Adipocyte (in vitro differentiated cells): ENCODE data around the gene MICOS13.
A peak's percentile ranks its signal among the peaks of the same experiment; 100 is the strongest.
"Not testable (repeated sequence)": the region's sequence is repeated elsewhere in the genome, so short reads cannot be mapped to it uniquely, and the experiment has no call there.

ENCODE experiments used
- DNase-seq: peaks from one replicate; pipeline ENCODE4 v3.0.0-alpha.2; 2015; ENCODE audit warnings: low read depth
- H3K27me3 ChIP-seq: replicated peaks from 2 replicates; pipeline ENCODE4 v1.7.0; 2013; ENCODE audit warnings: mild to moderate bottlenecking, low read length, moderate library complexity; ENCODE audit not compliant: control insufficient read depth, insufficient read depth
- H3K36me3 ChIP-seq: 2 replicates; pipeline ENCODE4 v1.7.0; 2013; ENCODE audit warnings: low read length, mild to moderate bottlenecking, moderate library complexity; ENCODE audit not compliant: control insufficient read depth, insufficient read depth, severe bottlenecking
- H3K4me1 ChIP-seq: 2 replicates; pipeline ENCODE4 v1.7.0; 2013; ENCODE audit warnings: mild to moderate bottlenecking, low read length, moderate library complexity; ENCODE audit not compliant: control insufficient read depth, insufficient read depth
- H3K4me3 ChIP-seq: 2 replicates; pipeline ENCODE4 v1.7.0; 2013; ENCODE audit warnings: mild to moderate bottlenecking, low read length, moderate library complexity
- H3K9ac ChIP-seq: 2 replicates; pipeline ENCODE4 v1.7.0; 2013; ENCODE audit warnings: mild to moderate bottlenecking, low read length, moderate library complexity
- H3K9me3 ChIP-seq: 2 replicates; pipeline ENCODE4 v1.7.0; 2013; ENCODE audit warnings: mild to moderate bottlenecking, low read length, moderate library complexity; ENCODE audit not compliant: control insufficient read depth

Gene MICOS13

DNA sequence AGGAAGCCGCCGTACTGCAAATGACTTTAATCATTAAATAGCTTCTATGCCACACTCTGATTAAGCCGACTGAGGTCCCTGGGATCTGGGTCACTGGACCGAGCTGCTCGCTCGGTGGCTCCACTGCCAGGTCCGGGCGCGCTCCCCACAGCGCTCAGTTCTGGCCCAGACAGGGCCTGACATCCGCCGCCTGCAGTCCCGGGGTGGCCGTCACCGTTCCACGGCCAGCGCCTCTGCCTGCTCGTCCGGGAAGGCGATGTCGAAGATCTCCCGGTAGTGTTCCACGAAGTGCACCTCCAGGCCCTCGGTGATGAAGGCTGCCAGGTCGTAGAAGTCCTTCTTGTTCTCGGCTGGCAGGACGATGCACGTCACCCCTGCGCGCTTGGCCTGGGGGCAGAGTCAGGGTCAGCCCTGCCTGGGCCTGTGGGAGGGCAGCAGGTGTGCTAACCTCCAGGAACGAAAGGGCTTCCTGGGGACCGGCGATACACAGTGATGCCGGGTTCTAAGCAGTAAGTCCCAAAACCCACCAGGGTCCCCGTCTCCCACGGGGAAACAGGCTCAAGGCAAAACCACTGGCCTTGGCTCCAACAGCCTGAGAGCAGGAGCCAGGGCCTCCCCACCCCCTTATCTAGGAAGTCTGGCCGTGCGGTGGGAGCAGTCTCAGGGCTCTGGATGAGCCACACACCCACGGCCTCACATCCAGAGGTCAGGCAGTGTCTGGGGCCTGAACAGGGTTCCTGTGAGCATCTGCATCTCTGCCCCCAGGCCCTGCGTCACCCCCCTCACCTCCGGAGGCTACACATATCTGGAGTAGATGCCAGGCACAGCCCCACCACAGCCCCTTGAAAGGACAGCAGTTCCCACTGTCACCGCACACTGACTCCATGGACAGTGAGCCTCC is 11.8 kb upstream of the MICOS13 start:
- DNase-seq: peak; percentile 11
- peaks cover 12% of the 10 kb centered on the region for H3K4me1 ChIP-seq
- H3K9me3 ChIP-seq: no peaks in the 10 kb centered on the region
- peak overlapping the region; percentile 99 for H3K4me3 ChIP-seq
- peak overlapping the region; percentile 98 for H3K9ac ChIP-seq
- H3K36me3 ChIP-seq: peaks cover 55% of the 10 kb centered on the region
- no peaks in the 10 kb centered on the region for H3K27me3 ChIP-seq

DNA sequence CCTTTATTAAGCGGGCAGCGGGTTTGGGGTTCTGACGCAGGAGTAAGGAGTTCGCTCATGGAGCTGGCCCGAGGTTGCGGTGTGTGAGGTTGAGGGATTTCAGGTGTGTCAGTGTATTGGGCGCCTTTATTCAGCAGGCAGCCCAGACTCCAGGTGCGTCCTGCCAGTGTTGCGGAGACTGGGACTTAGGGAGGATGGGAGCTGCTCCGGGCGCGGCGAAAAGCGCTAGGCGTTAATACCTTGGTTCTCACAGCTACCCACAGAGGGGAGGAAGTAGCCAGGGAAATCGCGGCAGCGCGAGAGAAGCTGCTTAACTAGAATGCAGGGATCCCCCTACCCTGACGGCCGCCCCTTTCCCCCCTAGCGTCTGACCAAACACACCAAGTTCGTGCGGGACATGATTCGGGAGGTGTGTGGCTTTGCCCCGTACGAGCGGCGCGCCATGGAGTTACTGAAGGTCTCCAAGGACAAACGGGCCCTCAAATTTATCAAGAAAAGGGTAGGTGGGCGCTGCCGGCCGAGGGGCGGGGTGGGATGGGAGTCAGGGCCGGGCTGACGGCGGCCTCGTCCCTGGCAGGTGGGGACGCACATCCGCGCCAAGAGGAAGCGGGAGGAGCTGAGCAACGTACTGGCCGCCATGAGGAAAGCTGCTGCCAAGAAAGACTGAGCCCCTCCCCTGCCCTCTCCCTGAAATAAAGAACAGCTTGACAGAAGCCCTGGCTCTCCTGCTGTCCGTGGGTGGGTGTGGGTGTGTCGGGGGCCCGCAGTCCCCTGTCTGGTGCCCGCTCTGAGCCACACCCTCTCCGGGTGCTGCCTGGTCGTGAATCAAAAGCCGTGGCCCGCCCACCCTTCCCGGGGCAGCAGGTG is 10.9 kb upstream of the MICOS13 start:
- Histone ChIP-seq H3K4me3 (peak overlapping the region; percentile 99), H3K9ac (peak overlapping the region; percentile 98), H3K36me3 (peaks cover 46% of the 10 kb centered on the region), H3K27me3 (no peaks in the 10 kb centered on the region), H3K9me3 (no peaks in the 10 kb centered on the region), H3K4me1 (peaks cover 12% of the 10 kb centered on the region)
- DNase-seq: peak; percentile 53

DNA sequence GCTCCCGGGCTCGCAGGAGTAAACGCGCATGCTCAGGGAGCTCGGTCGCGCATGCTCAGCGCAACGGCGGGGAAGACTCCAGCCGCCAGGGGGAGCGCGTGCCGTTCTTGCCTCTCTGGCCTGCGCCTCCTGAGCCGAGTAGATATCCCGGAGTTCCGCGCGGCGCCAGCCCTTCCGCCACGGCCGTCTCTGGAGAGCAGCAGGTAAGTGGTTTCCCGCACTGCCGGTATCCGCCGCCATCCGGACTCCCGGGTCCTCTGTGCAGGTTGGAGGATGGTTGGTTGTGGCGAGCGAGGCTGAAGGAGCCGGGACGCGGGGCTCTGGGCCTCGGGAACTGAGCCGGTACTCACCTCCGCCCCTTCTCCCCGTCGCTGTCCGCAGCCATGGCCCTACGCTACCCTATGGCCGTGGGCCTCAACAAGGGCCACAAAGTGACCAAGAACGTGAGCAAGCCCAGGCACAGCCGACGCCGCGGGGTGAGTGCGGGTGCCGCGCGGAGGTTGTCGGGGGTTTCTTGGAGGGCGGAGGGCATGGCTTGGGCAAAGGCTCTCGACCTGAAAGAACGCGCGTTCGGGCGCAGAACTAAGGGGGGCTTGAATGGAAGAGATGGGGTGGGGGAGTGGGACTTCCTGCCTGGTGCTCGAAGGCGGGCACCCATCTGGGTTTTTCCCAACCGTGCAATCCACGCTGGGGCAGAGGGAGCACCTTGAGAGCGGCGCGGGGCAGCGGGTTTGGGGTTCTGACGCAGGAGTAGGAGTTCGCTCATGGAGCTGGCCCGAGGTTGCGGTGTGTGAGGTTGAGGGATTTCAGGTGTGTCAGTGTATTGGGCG is 10.0 kb upstream of the MICOS13 start, which contains the start of gene RPL36:
TSS of gene RPL36 (plus strand) at position 171 of the 830 bp plus-strand sequence. CDS start at position 384, 213 bp downstream.
- peaks cover 12% of the 10 kb centered on the region for H3K4me1 ChIP-seq
- peak; percentile 99 for DNase-seq

DNA sequence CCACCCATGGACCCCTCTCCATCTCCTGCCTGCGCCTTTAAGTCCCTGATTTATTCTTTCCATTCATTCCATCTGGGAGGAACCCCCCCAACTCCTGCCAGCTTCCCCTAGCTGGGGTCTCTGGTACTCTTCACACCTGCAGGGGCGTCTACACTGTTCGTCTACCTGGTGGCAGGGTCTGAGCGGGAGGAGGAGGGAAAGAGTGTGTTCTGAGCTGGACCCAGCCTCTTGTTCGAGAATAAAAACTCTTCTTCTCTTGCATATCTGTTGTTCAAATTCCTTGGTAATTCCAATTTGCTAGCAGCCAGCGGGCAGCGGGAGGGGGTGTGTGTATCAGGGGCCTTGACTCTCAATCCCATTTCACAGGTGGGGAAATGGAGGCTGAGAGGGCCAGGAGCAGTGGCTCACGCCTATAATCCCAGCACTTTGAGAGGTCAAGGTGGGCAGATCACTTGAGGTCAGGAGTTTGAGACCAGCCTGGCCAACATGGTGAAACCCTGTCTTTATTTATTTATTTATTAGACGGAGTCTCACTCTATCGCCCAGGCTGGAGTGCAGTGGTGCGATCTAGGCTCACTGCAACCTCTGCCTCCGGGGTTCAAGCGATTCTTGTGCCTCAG is 8.1 kb upstream of the MICOS13 start:
- H3K9ac ChIP-seq, H3K27me3 ChIP-seq, H3K4me3 ChIP-seq, DNase-seq, H3K9me3 ChIP-seq: not testable (repeated sequence)
- peaks cover 12% of the 10 kb centered on the region for H3K4me1 ChIP-seq
- H3K36me3 ChIP-seq: peaks cover 18% of the 10 kb centered on the region

More for the DNA sequence above, 10.0 kb upstream of the MICOS13 start, which contains the start of gene RPL36:
- peaks cover 38% of the 10 kb centered on the region for H3K36me3 ChIP-seq
- H3K27me3 ChIP-seq: no peaks in the 10 kb centered on the region
- peak within 1 kb of the TSS; percentile 99 for H3K4me3 ChIP-seq
- no peaks in the 10 kb centered on the region for H3K9me3 ChIP-seq
- H3K9ac ChIP-seq: peak within 1 kb of the TSS; percentile 98

DNA sequence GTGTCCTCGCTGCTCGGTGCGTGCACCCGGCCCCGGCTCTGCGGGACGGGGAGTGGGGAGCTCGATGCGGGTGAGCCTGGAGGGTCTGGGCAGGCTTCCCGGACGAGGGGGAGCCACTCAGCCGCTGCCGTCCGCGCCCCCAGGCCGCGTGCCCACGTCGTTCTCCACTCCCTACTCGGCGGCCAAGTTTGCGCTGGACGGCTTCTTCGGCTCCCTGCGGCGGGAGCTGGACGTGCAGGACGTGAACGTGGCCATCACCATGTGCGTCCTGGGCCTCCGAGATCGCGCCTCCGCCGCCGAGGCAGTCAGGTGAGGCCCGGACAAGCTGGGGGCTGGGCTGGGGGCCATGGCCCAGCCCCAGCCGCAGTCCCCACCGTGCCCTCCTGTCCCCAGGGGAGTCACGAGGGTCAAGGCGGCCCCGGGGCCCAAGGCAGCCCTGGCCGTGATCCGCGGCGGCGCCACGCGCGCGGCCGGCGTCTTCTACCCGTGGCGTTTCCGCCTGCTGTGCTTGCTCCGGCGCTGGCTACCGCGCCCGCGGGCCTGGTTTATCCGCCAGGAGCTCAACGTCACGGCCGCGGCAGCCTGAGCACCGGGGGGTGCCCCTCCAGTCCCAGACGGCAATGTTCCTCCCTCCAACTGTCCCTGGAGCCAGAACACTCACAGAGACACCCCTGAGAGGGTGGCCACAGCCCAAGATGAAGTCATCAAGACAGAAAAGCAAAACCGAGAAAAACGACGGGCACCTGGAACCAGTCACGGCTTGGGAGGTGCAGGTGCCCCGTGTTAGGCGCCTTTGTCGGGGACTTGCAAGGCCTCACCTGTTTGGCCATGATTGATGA is 7.3 kb upstream of the MICOS13 start:
- DNase-seq: no peak
- Histone ChIP-seq H3K36me3 (peaks cover 10% of the 10 kb centered on the region), H3K4me1 (peaks cover 12% of the 10 kb centered on the region), H3K27me3 (no peaks in the 10 kb centered on the region), H3K9me3 (no peaks in the 10 kb centered on the region), H3K9ac (peak overlapping the region; percentile 76), H3K4me3 (peak overlapping the region; percentile 80)

DNA sequence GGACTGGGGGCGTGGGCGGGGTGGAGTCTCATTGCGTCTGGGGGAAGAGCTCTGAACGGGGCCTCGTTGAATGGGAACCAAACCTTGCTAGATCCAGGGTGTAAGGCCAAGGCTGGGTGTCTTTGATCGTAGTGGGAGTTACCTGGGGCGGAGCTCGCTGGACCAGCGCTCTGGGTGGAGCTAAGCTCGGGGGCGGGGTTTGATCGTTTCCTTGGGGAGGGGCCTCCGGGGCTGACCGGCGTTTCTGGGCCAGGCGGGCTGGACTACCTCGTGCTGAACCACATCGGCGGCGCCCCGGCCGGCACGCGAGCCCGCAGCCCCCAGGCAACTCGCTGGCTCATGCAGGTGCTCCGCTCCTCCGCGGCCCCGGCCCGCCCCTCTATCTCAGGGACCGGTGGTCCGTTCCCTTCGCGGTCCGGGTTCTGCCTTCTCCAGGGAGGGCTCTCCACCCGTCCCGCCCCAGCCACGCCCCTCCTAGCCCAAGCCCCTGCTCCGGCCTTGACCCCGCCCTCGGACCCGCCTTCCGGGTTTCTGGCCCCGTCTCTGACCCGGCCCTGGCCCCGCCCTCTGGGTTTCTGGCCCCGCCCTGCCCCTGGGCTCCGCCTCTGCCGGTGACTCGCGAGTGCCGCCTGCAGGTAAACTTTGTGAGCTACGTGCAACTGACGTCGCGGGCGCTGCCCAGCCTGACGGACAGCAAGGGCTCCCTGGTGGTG is 6.5 kb upstream of the MICOS13 start:
- no peaks in the 10 kb centered on the region for H3K27me3 ChIP-seq
- H3K9me3 ChIP-seq: no peaks in the 10 kb centered on the region
- peak overlapping the region; percentile 80 for H3K4me3 ChIP-seq
- peaks cover 5% of the 10 kb centered on the region for H3K4me1 ChIP-seq
- peak overlapping the region; percentile 76 for H3K9ac ChIP-seq
- H3K36me3 ChIP-seq: peaks cover 2% of the 10 kb centered on the region
- DNase-seq: peak; percentile 97

DNA sequence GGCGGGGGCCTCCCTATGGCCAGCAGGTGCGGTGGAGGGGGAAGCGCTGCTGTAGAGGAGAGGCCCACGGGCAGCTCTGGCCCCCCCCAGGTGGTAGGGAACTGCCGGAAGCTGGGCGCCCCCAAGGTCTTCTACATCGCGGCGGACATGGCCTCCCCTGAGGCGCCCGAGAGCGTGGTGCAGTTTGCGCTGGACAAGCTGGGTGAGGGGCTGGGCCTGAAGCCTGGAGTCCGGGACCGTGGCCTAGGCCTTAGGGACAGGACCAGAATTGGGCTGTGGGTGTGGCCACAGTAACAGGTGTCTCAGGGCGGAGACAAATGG is 6.0 kb upstream of the MICOS13 start:
- Histone ChIP-seq H3K9ac (no peak overlapping the region), H3K36me3 (no peaks in the 10 kb centered on the region), H3K9me3 (no peaks in the 10 kb centered on the region), H3K4me1 (peaks cover 3% of the 10 kb centered on the region), H3K4me3 (peak overlapping the region; percentile 80), H3K27me3 (no peaks in the 10 kb centered on the region)
- DNase-seq: no peak

DNA sequence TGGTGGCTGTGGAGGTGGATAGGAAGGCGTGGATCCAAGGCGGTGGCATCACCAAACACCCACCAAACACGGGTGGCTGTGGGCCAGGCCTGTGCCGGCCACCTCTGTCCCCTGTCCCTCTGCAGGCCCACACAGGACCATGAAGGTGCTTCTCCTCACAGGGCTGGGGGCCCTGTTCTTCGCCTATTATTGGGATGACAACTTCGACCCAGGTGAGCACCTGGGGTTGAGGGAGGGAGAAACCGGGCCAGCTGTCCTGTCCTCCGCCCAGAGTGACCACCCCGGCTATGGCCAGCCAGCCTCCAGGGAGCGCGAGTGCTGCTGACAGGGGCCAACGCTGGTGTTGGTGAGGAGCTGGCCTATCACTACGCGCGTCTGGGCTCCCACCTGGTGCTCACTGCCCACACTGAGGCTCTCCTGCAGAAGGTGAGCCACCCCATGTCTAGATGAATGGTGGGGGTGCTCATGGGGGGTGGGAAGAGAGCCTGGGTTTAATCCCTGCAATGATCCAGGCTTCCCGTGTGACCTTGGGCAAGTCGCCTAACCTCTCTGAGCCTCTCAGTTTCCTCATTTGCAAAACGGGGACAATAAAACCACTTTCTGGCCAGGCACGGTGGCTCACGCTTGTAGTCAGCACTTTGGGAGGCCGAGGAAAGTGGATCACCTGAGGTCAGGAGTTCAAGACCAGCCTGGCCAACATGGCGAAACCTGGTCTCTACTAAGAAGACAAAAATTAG is 4.5 kb upstream of the MICOS13 start:
- H3K4me3 ChIP-seq: no peak overlapping the region
- peaks cover 2% of the 10 kb centered on the region for H3K4me1 ChIP-seq
- no peaks in the 10 kb centered on the region for H3K27me3 ChIP-seq
- no peaks in the 10 kb centered on the region for H3K9me3 ChIP-seq
- no peaks in the 10 kb centered on the region for H3K36me3 ChIP-seq
- no peak for DNase-seq
- no peak overlapping the region for H3K9ac ChIP-seq

DNA sequence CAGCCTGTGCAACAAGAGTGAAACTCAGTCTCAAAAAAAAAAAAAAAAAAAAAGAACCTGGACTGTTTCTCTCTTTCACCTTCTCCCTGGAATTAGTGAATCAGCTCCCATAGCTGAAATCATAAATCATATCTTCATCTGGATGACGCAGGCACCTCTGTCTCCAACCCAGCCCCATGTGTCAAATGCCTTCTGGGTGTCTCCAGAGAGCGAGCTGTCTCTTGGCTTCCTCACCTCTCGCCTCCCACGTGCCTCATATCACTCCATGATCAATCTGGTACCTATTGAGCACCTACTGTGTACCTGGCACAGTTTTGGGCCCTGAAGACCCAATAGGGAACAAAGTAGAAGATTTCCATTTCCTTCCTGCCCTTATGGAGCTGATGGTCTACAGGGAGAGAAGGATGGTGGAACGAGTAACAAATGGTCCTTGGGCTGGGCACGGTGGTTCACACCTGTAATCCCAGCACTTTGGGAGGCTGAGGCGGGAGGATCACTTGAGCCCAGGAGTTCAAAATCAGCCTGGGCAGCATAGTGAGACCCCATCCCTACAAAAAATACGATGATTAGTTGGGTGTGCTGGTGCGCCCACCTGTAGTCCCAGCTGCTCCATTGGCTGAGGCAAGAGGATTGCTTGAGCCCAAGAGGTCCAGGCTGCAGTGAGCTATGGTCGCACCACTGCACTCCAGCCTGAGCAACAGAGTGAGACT is 3.0 kb upstream of the MICOS13 start:
- H3K36me3 ChIP-seq: no peaks in the 10 kb centered on the region
- DNase-seq: no peak
- H3K4me1 ChIP-seq: peaks cover 6% of the 10 kb centered on the region
- no peak overlapping the region for H3K9ac ChIP-seq
- H3K9me3 ChIP-seq: no peaks in the 10 kb centered on the region
- no peaks in the 10 kb centered on the region for H3K27me3 ChIP-seq
- no peak overlapping the region for H3K4me3 ChIP-seq
